NCI-H187 (cell line): ENCODE data around the gene LEF1.

Experiments
- DNase-seq, 2 experiments: peaks; one replicate each; lab custom pipeline; 2025; lab: John Stamatoyannopoulos, UW

Gene LEF1

DNA sequence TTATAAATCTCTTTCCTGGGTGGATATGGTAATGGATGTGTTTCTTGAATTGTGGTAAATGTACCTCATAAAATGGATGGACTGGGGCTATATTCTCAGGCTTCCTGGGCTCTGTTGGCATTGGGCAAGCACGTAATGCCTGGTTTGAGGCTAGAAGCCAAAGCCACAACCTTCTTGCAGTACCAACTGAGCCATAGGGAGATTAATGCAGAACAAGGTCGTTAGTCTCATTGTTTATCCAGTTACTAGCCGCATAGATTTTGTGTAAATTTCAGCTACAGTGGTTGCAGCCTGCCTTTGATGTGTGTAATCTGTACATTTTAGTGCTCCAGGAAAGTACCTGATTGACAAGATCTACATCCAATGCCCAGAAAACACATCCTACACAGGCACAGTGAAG is 7.2 kb upstream of the LEF1 start:
- no peak for DNase-seq

DNA sequence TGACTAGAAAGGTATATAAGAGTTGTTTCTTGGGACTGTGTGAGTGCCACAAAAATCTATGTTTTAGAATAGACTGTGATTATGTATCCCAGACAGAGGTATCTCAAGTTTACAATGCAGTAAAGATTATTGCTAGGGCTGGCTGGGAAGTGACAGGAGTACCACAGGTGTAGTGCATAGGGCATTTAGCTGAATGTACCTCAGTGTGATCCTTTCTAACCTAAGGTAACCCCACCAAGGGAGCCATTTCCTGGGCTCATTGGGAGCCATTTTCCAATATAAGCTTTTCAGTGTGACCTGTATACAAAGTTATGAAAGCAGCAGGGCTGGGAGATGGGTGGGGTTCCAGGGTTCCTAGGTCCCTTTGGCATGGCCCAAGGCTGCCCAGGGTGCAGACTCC is 6.1 kb upstream of the LEF1 start:
- DNase-seq = no peak

DNA sequence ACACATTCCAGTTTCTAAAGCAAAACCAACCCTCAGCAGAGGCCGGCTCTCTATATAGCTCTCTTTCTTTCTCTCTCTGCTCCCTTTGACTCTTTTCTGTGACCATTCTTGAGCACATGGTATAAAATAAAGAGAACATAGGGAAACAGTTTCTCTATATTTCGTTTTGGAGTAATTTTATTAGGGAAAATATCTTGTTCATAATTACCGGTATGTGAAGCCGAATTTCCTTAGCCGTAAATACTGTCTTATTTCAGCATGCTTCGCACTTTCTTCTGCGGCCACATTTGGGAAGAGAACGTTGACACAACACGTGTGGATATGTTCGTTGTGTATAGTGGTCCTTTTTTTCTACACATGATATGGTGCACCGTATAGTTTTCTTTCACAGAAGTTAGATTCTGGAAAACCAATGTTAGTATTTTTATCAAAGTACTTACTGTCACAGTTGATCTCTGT is 4.9 kb upstream of the LEF1 start:
- DNase-seq = no peak

DNA sequence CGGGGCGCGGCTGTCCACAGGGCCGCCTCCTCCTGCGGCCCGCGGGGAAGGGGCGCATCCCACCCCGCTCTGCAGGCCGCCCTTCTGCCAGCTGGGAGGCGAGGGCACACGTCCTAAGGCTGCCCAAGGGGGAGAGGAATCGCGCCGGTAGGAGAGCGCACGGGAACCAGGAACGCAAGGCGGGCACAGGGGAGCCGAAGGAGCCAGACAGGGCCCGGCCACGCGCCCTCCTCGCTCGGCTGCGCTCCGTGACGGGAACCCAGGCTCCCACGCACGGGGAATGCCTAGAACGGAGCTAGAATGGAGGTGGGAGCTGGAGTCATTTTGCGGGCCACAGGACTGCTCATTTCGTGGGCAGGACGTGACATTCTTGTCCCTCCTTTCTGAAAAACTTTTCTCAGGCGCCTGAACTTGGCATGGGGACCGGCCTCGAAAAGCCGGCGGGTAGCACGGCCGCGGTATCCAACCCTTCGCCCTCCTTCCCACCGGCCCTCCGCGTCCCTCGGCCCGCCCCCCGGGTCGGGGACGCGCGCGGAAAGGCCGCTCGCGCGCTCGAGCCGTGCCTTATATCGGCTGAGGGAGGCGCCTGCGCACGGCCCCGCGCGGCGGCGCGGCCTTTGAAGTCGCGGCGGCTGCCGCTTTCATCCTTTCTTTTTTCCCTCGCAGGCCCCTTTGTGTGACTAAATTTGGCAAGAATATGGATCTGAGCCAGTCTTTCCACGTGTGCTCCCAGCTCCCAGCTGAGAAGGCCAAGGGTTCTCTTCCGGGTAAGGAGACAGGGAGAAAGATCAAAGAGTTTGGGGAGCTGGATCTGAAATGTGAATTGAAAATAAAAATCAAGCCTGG is 4.2 kb upstream of the LEF1 start:
- DNase-seq = no peak

DNA sequence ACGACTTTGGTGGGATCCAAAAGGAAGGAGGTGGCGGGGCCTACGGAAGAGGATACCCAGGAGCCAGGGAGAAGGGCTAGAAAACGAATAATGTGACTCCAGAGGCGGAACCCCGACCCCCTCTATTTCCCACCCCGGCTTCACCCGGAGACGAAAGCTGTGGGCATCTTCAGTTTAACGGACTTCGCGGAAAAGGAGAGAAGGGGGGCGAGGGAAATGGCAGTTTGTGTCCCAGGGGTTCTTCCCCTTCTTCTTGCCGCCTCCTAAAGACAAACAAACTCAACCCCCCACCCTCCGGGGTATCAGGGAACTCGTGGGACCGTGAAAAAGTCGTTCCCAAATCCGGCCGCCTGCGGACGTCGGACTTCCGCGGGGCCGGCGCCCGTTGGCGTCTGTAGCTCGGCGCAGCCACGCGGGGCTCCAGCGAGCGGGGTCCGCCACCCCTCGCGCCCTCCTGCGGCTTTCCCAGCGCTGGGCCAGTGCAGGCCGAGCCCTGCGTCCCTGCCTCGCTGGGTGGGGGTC is 3.6 kb upstream of the LEF1 start:
- DNase-seq = no peak

DNA sequence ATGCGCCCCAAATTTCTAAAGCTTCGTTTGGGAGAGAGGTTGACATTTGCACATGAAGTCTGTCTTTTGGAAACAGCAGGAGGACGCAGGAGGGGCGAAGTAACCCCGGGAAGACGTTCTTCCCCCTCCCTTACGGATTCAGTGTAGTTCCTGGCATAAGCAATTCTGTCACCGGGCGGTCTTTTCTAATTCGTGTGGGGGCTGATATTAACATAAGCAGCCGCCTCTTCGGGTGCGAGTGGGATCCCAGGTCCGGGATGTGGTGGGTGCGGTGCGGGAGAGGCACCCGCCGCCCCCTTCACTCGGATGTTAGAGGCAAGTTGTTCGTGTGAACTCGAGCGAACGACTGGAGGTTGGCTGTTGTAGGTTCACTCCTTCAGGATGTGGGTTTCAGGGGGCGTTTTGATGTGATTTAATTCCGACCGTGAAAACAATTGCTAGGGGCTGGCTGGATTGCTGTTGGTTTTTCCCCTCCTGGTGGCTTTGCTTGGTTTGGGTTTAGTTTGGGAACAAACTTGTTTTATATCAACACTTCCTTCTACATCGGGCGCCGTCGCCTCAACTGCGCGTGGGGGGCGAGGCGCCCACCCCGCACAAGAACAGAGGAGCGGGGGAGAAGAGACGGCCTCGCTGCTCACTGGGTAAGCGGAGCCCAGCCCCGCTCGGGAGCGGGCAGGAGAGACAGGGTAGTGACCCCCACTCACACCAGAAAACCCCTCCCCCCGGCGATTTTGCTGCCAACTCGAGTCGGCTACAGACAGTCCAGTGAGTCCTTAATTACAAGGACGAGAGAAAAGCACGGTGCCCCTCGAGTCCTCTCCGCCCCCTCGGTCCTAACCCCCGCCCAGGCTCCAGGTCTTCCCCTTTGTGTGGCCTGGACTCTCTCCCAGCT is 2.9 kb upstream of the LEF1 start:
- DNase-seq = no peak

DNA sequence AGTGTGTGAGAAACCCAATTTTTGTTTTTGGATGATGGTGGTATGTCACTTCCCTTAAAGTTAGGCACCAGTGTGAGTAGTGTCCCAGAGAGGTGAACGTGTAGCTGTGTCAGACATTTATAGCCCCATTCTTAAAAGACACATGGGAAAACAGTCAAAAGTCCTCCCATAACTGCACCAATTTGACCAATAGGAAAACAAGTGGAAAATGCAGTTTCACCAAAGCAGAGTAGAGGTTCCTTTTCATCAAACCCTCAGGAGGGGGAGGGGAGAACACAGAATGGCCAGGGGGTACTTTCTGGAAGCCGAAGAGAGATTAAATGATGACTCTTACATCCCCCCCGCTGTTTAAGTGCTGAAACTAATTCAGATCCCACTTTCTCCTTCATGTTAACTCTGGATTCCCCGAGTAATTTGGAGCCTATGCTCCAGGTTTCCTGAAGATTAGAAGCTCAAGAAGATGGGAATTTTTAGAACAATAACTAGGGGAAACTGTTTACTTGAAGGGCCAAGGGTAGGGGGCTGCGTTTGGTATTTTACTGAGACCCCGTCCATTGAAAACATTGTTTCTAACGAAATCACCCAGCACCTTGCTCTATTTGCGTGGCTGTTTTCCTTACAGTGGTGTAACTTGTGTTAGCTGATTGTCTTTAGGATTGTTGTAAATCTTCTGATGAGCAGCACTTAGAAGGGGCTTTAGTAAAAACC is 2.1 kb upstream of the LEF1 start:
- no peak for DNase-seq

DNA sequence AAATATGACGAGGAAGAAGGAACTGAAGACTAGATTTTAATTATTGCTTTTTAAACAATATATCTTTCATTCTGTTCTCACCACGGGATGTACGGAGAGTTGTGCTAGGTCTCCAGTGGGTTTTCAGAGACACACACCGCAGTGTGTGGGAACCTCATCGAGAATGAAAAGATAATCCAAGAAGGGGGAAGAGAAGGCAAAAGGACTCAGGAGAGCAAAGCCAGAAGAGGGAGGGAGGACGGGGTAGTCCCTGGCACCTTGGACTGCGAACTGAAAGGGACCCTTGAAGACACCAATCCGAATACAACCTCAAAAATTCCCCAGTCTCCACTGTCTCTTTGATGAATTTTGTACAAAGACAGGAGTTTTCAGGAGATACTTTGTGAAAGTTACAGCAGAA is 932 bp upstream of the LEF1 start:
- no peak for DNase-seq

DNA sequence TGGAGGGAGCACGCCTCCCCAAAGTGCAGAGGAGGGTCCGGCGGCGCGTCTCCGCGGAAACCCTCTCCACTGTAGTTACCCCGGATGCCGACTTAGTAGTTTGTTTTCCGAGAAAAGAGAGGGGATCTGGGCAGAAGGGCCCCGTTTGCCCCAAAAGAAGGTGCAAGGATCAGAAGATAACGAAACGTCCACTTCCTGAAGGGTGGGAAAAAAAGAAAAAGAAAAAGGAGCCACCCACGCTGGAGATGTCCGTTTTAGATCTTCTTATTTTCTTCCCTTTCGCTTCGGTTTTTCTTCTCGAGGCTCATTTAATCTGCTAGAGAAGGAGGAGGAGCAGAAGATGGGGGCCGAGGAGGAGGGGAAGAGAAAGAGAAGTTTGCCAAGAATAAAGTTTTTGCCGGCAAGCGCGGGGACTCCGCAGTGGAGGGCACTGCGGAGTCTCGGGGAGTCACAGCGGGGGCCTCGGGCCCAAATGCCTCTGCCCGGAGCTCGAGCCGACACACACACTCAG is 517 bp downstream of the LEF1 start:
- DNase-seq = no peak

DNA sequence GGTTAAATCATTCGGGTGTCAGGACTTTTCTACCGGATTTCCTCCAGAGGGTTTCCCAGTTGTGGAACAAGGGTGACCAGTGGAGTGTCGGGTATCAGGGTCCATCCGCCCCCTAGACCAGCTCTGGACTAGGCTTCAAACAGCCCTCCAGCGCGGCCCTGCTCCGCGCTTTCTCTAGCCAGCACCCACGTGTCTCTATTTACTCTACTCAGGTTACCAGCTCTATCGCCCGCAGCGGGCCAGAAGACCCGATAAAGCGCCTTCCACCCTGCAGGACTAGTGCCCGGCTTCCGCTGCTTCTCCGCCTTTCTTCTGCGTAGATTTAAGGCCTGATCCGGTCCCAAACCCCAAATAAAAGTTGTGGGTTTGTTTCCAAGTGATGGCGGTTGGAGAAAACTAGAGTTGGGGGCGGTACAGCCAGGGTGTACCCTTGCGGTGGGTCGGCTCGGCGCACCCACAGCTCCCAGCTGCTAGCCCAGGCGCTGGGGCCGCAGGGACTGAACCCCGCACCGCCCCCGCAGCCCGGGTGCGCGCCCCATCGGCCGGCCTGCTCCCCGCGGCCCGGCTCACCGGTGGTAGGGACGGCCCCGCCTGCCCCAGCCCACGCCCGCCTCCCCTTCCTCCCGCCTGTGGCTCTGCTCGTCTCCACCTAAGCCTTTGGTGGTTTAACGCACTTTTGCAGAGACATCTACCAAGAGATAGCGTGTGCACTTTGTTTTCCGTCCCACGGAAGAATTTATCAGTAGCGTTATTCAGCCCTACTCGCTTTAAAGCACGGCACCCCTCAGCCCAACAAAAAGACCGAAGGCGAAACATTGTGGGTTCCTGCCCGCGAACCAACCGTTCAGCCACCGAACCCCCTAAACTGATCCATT is 2.1 kb downstream of the LEF1 start:
- no peak for DNase-seq

DNA sequence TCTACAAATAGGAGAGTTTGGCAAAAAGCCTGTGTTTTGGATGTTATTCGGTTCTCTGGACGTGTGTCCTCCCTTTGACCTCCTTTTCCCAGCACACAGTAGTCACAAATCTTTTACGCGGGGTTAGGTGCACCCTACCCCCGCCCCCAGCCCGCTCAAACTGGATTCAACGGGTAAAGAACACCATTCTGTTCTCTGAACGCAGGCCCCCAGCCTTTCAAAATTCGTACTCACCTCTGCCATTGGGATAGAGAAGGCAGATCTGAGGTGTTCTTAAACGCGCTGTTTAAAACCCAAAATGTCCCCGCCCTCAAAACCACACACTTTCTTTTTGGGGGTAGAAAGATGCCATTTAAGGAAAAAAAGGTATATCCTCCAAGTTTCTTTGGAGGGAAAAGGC is 2.7 kb downstream of the LEF1 start:
- DNase-seq = no peak

DNA sequence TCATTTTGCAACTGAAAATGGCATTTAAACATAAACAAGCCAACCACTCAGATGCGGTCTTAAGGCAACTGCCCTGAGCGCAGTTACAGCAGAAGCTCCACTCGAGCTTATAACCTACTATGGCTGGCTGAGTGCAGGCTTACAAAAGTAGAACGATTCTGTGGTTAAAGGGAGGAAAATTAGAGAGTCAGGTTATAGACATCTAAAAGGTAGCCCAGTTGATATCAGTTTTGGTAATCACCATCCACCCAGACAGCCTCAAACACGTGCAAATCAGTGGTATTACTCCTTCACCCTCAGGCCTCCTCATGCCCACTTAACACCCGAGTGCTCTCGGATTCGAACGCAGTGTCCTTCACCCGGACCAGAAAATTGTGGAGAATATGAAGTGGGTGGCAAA is 3.1 kb downstream of the LEF1 start:
- DNase-seq = no peak

DNA sequence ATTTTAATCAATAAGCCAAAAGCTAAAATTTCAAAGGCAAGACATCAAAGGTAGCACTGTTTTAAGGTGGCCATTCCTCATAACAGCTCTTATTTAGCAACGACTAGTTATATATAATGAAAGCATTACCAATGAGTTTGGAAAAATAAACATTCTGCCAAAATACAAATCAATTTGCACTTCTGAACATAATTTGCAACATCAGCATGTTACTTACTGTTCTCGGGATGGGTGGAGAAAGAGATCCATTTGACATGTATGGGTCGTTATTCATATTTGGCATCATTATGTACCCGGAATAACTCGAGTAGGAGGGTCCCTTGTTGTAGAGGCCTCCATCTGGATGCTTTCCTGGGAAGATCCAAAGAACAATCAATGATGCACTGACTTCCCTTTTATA is 5.4 kb downstream of the LEF1 start:
- DNase-seq = no peak

DNA sequence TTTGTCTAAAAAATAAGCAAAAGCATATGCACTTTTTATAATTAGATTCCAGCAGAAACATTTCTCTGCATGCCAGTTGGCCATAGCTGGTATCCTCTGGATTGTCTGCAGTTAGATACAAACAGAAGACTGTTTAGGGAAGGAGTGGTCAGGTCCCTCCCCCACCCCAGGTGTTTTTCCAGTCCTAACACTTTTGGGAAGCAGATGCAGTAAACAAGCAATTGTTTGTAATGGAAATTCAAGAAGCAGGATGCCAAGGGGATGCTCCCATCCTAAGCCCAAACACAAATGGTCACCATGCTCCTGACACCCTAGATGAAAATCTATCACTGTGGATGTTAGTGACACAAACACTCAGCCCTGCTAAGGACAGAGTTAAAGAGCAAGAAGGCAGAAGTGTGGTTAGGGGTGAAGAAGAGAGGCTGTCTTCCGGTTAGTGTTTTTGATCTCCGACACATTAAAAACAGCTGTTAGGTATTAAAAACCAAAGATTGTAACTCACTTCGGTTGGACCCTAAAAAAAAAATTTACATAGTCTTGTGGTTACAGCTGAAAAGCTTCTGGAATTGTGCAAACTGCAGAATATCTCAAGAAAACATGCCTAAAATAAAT is 7.9 kb downstream of the LEF1 start:
- DNase-seq = no peak

DNA sequence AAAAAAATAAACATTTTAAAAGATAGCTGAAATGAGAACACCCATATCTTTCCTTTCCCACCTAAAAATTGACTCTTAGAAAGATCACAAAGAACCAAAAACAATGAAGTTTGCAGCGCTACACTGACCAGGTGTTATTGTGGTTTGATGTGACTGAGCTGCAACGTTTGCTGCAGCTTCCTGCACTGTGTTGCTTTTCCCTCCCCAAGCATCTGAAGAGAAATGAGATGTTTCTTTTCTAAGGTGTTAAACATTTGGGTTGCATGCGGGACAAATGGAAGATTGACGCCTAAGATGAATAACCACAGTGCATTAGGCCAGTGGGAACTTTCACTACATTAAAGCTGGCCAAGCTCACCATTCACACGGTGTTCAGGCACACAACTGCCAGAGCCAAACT is 8.9 kb downstream of the LEF1 start:
- no peak for DNase-seq

DNA sequence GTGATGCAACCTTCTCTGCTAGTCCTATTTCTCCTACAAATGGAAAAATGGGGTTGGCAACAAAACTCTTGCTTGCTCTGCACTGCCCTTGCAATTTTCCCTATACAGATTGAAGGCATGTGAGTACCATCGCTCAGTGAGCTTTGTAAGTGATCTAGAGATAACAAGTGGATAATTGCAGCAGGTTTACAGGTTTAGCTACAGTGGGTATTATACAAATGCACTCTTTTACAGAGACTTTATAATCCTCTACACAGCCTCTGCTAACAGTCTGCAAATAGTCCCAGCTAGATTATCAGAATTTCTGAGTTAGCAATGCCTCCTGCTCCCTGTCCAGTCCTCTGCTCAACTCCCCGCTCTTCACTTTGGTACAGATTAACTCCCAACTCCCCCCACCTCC is 11.1 kb downstream of the LEF1 start:
- no peak for DNase-seq

DNA sequence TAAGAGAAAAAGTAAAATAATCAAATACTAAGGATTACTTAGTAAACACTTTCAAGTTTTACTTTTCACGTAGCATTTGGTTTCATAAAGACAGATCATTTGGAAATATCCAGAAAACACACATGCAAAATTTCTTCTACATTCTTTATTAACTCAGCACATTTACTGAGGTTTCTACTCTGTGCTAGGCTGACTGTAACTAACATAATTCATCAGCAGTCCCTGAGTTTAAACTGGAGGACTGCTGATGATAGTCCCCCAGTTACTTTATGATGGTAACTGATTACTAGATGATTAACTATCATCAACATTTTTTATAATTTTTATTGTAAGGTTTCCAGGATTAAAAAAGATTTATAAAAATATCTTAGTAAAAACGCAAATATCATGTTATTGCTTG is 12.3 kb downstream of the LEF1 start:
- no peak for DNase-seq

DNA sequence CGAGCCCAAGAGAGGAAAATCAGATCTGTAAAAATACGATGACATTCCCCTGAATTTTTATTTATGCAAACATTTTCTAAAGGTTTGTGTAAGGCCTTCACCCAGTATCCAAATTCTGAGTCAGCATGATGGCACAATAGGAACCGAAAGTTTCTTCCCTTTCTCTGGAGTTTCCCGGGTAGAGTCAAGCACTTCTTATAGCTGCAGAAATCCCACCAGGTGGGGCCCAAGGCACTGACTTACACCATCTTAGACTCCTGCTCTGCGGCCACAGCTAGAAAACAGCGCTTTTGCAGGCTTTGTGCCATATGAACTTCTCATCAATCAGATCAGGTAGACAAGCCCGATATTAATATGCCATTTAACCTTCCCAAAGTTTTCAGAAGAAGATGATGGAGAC is 13.4 kb downstream of the LEF1 start:
- no peak for DNase-seq

DNA sequence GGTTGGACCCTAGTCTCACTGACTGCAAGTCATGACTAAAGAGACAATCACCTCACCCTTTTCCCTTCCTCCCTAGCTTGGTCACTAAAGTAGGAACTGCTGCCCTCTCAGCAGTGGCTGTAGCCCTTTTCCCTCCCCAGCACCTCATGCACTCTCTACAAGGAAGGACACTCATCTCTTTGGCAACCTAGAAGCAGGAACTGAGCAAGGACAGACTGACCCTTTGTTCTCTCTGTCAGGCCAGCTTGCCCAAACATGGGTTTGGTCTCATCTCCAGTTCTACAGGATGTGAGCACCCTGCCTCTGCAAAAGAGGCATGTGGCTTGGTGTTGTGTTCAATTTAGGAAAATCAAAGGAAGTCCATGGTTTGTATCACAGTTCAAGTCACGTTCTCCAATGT is 15.8 kb downstream of the LEF1 start:
- no peak for DNase-seq

DNA sequence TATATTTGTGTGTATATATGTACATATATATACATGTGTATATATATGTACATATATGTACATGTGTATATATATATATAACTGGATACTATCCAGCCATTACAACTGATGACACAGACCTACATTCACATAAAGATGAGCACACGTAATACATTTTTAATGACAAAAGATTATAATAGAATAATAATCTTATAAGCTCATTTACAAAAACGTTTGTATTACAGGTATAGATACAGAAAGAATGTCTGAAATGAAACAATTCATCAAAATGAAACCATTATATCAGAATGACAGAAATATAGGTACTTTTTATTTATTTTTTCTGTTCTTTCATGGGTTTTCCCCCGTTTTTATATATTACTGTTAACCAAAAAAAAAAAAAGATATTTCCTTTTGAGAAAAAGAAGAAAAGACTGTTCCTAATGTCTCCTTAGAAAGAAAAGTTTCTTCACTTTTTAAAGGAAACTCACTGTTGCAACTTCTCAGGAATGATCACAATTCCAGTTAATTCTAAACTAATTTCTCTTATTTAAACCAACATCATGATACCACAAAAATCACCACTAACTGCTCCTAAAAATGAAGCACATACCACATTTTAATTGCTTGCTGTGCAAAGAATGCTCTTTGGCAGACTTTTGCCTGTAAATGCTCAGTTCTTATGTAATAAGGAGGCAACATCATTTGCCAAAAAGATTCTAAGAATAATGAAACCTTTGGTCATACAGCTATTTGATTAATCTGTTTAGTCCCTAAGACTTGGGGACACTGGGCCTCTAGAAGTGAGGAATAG is 18.9 kb downstream of the LEF1 start:
- DNase-seq = no peak
